HFF-Myc (cell line): ENCODE data around the gene MMP26.

Experiments
- DNase-seq: peaks from one replicate; pipeline ENCODE4 v3.0.0-alpha.2; 2011; ENCODE audit warnings: low read depth; ENCODE audit errors: extremely low read depth
- H3K4me3 ChIP-seq: replicated peaks from 2 replicates; pipeline ENCODE4 v1.5.1; 2011; ENCODE audit warnings: low read depth, mild to moderate bottlenecking, control low read depth, low read length
- CTCF ChIP-seq: IDR thresholded peaks from 2 replicates; pipeline ENCODE4 v1.5.1; 2012; ENCODE audit warnings: mild to moderate bottlenecking, low read depth, low read length, control low read depth; ENCODE audit errors: missing control alignments

Gene MMP26

DNA sequence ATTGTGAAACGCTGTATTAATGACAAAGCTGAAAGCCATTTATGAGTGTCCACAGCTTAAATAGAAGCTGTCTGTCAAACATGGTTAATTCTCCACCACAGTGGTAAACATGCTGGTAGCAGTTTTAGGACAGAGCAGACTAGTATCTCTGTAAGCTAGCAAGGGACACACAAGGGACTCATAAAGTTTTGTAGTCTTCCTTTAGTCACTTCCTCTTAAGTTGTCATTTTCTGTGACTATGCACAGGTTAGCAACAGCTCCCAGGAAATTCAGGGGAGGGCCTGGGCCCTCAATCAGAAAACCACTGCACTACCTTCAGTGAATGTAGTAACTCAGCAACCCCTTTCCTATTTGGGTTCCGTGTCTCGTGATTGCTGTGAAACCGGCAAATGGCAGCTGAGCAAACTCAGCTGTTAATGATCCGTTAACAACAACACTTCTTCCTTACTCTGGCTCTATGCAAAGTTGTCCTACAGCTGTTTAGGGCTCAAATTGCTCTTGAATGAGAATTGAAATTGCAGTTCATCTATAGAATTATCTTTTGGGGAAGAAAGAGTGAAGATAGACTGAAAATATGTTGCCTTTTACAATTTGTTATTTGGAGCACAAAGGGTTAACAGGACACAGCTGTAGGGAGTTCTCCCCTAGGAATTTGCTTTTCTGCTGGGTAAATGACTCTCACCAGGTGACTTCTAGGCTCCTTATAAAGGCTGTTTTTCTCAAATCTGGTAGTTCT lies at the start of gene MMP26:
TSS of gene MMP26 (plus strand) at position 731 of the 736 bp plus-strand sequence.
- no peak within 1 kb of the TSS for H3K4me3 ChIP-seq
- no peak for TF ChIP-seq CTCF
- no peak for DNase-seq

DNA sequence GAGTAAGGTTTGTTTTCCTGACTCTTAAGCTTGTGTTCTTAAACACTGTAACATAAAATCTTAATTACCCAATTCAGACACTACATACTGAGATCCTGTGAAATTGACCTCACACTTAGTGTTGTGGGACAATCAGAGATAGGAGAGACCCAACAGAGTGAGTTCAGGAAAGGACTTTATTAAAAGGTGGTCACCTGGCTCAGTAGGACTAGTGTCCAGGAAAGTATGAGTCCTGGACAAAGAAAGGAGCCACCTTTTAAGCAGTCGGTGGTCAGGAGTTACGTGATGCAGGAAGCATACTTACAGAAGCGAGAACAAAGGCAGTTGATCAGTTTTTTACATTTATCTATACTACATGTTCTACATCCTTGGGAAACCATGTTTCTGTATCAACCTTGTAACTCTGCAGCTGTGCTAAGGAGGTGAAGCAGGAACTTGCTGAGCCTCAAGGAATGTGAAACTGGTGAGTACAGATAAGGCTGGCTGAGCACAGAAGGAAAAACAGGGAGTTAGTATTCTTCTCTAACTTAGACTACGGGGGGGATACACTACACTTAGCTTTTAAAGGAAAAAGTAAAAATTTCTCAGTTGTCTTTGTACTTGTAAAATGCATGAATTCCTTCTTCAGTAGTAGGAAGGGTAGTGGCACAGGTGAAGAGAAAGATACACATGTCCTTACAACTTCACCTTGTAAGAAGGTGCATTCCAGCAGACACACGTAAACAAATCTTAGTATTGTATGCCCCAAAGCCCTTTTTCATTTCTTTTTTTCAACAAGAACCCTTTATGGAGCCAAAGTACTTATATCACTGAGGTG lies 45.7 kb upstream of the MMP26 start:
- TF ChIP-seq CTCF: no peak
- DNase-seq: no peak
- no peak overlapping the region for H3K4me3 ChIP-seq

DNA sequence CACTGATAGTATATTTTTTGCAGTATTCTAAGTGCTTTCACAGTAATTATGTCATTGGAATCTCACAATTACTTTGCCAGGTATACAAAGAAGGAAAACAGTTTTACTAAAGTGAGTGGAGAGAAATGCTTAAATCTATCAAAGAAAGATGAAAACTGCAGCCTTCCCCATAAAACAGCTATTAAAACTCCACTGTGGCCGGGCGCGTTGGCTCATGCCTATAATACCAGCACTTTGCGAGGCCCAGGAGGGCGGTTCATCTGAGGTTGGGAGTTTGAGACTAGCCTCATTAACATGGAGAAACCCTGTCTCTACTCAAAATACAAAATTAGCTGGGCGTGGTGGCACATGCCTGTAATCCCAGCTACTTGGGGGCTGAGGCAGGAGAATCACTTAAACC lies 41.7 kb upstream of the MMP26 start:
- DNase-seq: no peak
- H3K4me3 ChIP-seq: no peak overlapping the region
- TF ChIP-seq CTCF: no peak

- no peak overlapping the region for H3K4me3 ChIP-seq
- no peak for TF ChIP-seq CTCF
These were observed 40.4 kb upstream of the MMP26 start for GRCh38 chr11:4664183-4664582.

GRCh38 chr11:4664786-4665185 lies 39.8 kb upstream of the MMP26 start:
- no peak for DNase-seq
- TF ChIP-seq CTCF: no peak
- no peak overlapping the region for H3K4me3 ChIP-seq

More at GRCh38 chr11:4664183-4664582, 40.4 kb upstream of the MMP26 start:
- DNase-seq: no peak

DNA sequence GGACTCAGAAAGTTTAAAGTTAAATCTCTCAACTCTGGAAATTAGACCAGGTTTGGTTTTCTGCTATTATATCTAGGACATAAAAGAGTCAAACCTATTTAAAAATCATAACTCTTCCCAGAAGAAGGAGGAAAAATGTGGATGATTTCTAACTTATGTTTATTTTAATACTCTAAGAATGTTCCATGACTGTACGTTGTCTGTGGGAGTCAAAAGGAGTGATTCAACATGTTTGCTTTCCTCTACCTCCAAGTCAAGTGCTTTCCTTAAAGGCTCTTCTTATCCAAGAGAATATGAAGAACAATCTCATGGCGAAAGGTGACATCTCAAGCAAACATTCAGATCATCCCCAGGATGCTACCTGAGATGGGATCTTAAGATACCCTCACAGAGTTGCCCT lies 39.2 kb upstream of the MMP26 start:
- no peak for TF ChIP-seq CTCF
- DNase-seq: no peak
- no peak overlapping the region for H3K4me3 ChIP-seq
